IMR-90 (cell line): ENCODE results near the gene AQP7. TPM values are rescaled to one million over a fixed set of nuclear protein-coding genes. Genes with fewer than 3 reads are reported as not detected.

Experiments
- ATAC-seq: fragments of 200-7000 bp; cut with Tn5 transposase; 2 replicates; pipeline ENCODE4 v1.9.1; 2020; ENCODE audit warnings: low read depth, mild to moderate bottlenecking, moderate library complexity
- BruUV-seq: library from RNA; stranded (reverse); fragments of 400-500 nt; replicated peaks from 2 replicates; lab custom pipeline; 2021; lab: Mats Ljungman, UMichigan
- CTCF ChIA-PET: fragments of 300-600 bp; formaldehyde crosslinking; extraction: SDS; loops from one replicate; lab custom pipeline; 2021; ENCODE audit warnings: antibody characterized with exemption; lab: Yijun Ruan, JAX
- POLR2A ChIA-PET: fragments of 300-600 bp; sonication (Branson Sonifier 250); formaldehyde crosslinking; loops from one replicate; lab custom pipeline; 2022; ENCODE audit warnings: antibody characterized with exemption; ENCODE audit not compliant: unreplicated experiment; lab: Charles Lee
- DNase-seq: peaks from one replicate; pipeline ENCODE4 v3.0.0; 2013
- H2AFZ ChIP-seq: replicated peaks from 2 replicates; pipeline ENCODE3; 2013; ENCODE audit warnings: low read length, mild to moderate bottlenecking; ENCODE audit not compliant: poor library complexity
- H2AK5ac ChIP-seq: 2 replicates; pipeline ENCODE4 v1.6.1; 2013; ENCODE audit warnings: low read depth, low read length, inconsistent platforms
- H2AK9ac ChIP-seq: replicated peaks from 2 replicates; pipeline ENCODE3; 2013; ENCODE audit warnings: mild to moderate bottlenecking, low read depth, low read length, moderate library complexity; ENCODE audit not compliant: poor library complexity
- H2BK120ac ChIP-seq: 2 replicates; pipeline ENCODE4 v1.6.1; 2013; ENCODE audit warnings: low read depth, low read length, inconsistent platforms
- H2BK15ac ChIP-seq: 3 replicates; pipeline ENCODE4 v1.6.1; 2013; ENCODE audit warnings: low read depth, low read length, inconsistent platforms
- H2BK20ac ChIP-seq: 2 replicates; pipeline ENCODE4 v1.6.1; 2013; ENCODE audit warnings: low read depth, mild to moderate bottlenecking, inconsistent platforms, low read length, moderate library complexity
- H2BK5ac ChIP-seq: 2 replicates; pipeline ENCODE4 v1.6.1; 2013; ENCODE audit warnings: mild to moderate bottlenecking, low read depth, low read length, inconsistent platforms; ENCODE audit not compliant: poor library complexity, severe bottlenecking
- H3K14ac ChIP-seq: replicated peaks from 2 replicates; pipeline ENCODE4 v1.6.1; 2013; ENCODE audit warnings: low read depth, low read length, inconsistent platforms
- H3K18ac ChIP-seq: 2 replicates; pipeline ENCODE4 v1.6.1; 2013; ENCODE audit warnings: low read depth, low read length, control low read depth
- H3K23ac ChIP-seq: 2 replicates; pipeline ENCODE4 v1.6.1; 2013; ENCODE audit warnings: low read depth, low read length, inconsistent platforms
- H3K27ac ChIP-seq: 2 replicates; pipeline ENCODE4 v1.5.1; 2013; ENCODE audit warnings: mild to moderate bottlenecking, control low read depth, low read length; ENCODE audit not compliant: insufficient read depth
- H3K27me3 ChIP-seq: 2 replicates; pipeline ENCODE4 v1.6.1; 2013; ENCODE audit warnings: low read length; ENCODE audit not compliant: control insufficient read depth, insufficient read depth
- H3K36me3 ChIP-seq: 2 replicates; pipeline ENCODE4 v1.6.1; 2013; ENCODE audit warnings: low read length, mixed read lengths; ENCODE audit not compliant: control insufficient read depth, insufficient read depth
- H3K4ac ChIP-seq: 2 replicates; pipeline ENCODE4 v1.6.1; 2013; ENCODE audit warnings: low read depth, low read length, inconsistent platforms
- H3K4me1 ChIP-seq: 2 replicates; pipeline ENCODE4 v1.6.1; 2013; ENCODE audit warnings: low read length, mixed read lengths; ENCODE audit not compliant: control insufficient read depth, insufficient read depth
- H3K4me2 ChIP-seq: 2 replicates; pipeline ENCODE4 v1.6.1; 2013; ENCODE audit warnings: low read depth, mild to moderate bottlenecking, control low read depth, low read length, moderate library complexity
- H3K4me3 ChIP-seq: 2 replicates; pipeline ENCODE4 v1.5.1; 2013; ENCODE audit warnings: low read depth, mild to moderate bottlenecking, control low read depth, low read length, moderate library complexity; ENCODE audit not compliant: insufficient read depth
- H3K56ac ChIP-seq: 2 replicates; pipeline ENCODE4 v1.6.1; 2013; ENCODE audit warnings: low read length, inconsistent platforms; ENCODE audit not compliant: insufficient read depth; ENCODE audit errors: extremely low read depth
- H3K79me1 ChIP-seq, 2 experiments: 2 replicates each; pipeline ENCODE4 v1.6.1; 2013; ENCODE audit warnings: low read length in 2 of 2, inconsistent platforms in 1 of 2, low read depth in 1 of 2
- H3K9ac ChIP-seq: 2 replicates; pipeline ENCODE4 v1.6.1; 2013; ENCODE audit warnings: low read depth, low read length, control low read depth
- H3K9me1 ChIP-seq: 2 replicates; pipeline ENCODE4 v1.6.1; 2013; ENCODE audit warnings: low read length, inconsistent platforms; ENCODE audit not compliant: insufficient read depth
- H3K9me3 ChIP-seq: 2 replicates; pipeline ENCODE4 v1.6.1; 2013; ENCODE audit warnings: low read length; ENCODE audit not compliant: control insufficient read depth, insufficient read depth
- H4K20me1 ChIP-seq: 2 replicates; pipeline ENCODE4 v1.6.1; 2013; ENCODE audit warnings: low read length, inconsistent platforms; ENCODE audit not compliant: insufficient read depth
- H4K5ac ChIP-seq: 2 replicates; pipeline ENCODE4 v1.6.1; 2013; ENCODE audit warnings: mild to moderate bottlenecking, low read depth, low read length, control low read depth
- H4K8ac ChIP-seq, 2 experiments: 2 replicates each; pipeline ENCODE4 v1.6.1; 2013; ENCODE audit warnings: low read depth in 2 of 2, low read length in 2 of 2, control low read depth in 1 of 2, inconsistent platforms in 1 of 2
- H4K91ac ChIP-seq: 2 replicates; pipeline ENCODE4 v1.6.1; 2013; ENCODE audit warnings: low read depth, low read length, inconsistent platforms; ENCODE audit not compliant: insufficient read depth
- BHLHE40 ChIP-seq: fragments of 150-350 bp; IDR thresholded peaks from 2 replicates; pipeline ENCODE4 v1.6.1; 2016; ENCODE audit warnings: mild to moderate bottlenecking, low read depth, low read length
- CEBPB ChIP-seq: IDR thresholded peaks from 2 replicates; pipeline ENCODE4 v1.6.1; 2012; ENCODE audit warnings: low read depth, low read length, improper control_type of control experiment
- CTCF ChIP-seq: conservative IDR thresholded peaks from 2 replicates; pipeline ENCODE4 v1.5.1; 2012; ENCODE audit warnings: mild to moderate bottlenecking, low read depth, low read length, improper control_type of control experiment
- FOS ChIP-seq: fragments of 150-350 bp; IDR thresholded peaks from 2 replicates; pipeline ENCODE4 v1.6.1; 2016; ENCODE audit warnings: low read depth, low read length
- MAFK ChIP-seq: IDR thresholded peaks from 2 replicates; pipeline ENCODE4 v1.6.1; 2012; ENCODE audit warnings: low read depth, low read length, improper control_type of control experiment
- NFE2L2 ChIP-seq: fragments of 150-350 bp; IDR thresholded peaks from 2 replicates; pipeline ENCODE4 v1.6.1; 2016; ENCODE audit warnings: low read depth, mild to moderate bottlenecking, low read length
- POLR2A ChIP-seq: IDR thresholded peaks from 2 replicates; pipeline ENCODE4 v1.6.1; 2012; ENCODE audit warnings: mild to moderate bottlenecking, low read depth, low read length
- RCOR1 ChIP-seq: IDR thresholded peaks from 2 replicates; pipeline ENCODE4 v1.6.1; 2012; ENCODE audit warnings: mild to moderate bottlenecking, low read length, improper control_type of control experiment; ENCODE audit not compliant: insufficient replicate concordance
- WGBS, 2 experiments: methylation state at CpG; one replicate each; pipeline versions ENCODE4 v1.1.5 to v1.1.7; 2013; ENCODE audit warnings: missing lambda C conversion rate in 2 of 2; ENCODE audit not compliant: insufficient read length in 1 of 2; ENCODE audit errors: extremely low coverage in 2 of 2; 5-methylcytosine and 5-hydroxymethylcytosine counted together
- dilution Hi-C: fragments of 300-500 bp; cut with HindIII; formaldehyde crosslinking; loops from one replicate; pipeline ENCODE4 v1.14.3; 2018; ENCODE audit warnings: low sequenced_read_pairs; ENCODE audit not compliant: unreplicated experiment
- in situ Hi-C: fragments of 300-500 bp; cut with MboI; formaldehyde crosslinking; loops from 3 replicates; pipeline ENCODE4 v1.14.3; 2019; ENCODE audit warnings: low sequenced_read_pairs, inconsistent platforms, mixed read lengths
- intact Hi-C: fragments of 100-400 bp; cut with micrococcal nuclease; formaldehyde crosslinking; loops from 2 replicates; pipeline ENCODE4 v1.10.0; 2022
- polyA plus RNA-seq, 3 experiments: library from polyadenylated mRNA; depleted of rRNA; stranded (reverse); fragments of >200 nt; gene quantifications; 2 replicates each; pipeline ENCODE4 v1.2.3, GENCODE V29; 2012; ENCODE audit warnings: low replicate concordance in 1 of 3
- total RNA-seq: library from RNA; depleted of rRNA; stranded (reverse); fragments of >200 nt; gene quantifications from 2 replicates; pipeline ENCODE4 v1.2.3, GENCODE V29; 2012
- TF ChIP-seq, protein P1 (sequence below): fragments of 150-350 bp; IDR thresholded peaks from 2 replicates; pipeline ENCODE4 v1.6.1; 2017; ENCODE audit warnings: mild to moderate bottlenecking, antibody characterized with exemption, low read length, low read depth

AQP7 gene
- total and polyA plus RNA-seq, 2 of the 4 experiments (the other 2 are of a cell fraction) = 0.07 TPM; not detected in 1

GRCh38 chr9:33404788-33405362 lies 2.5 kb upstream of the AQP7 start:
- Histone ChIP-seq H3K79me1 (no peaks in the 10 kb centered on the region), H3K23ac (no peak overlapping the region), H3K9me3 (no peaks in the 10 kb centered on the region), H2AK9ac (peak overlapping the region; percentile 55), H3K36me3 (no peaks in the 10 kb centered on the region), H3K56ac (no peak overlapping the region), H3K9ac (no peak overlapping the region), H4K20me1 (no peaks in the 10 kb centered on the region), H2AK5ac (no peak overlapping the region), H2BK5ac (no peak overlapping the region), H4K8ac (no peak overlapping the region), H4K5ac (no peak overlapping the region), H3K27me3 (peaks cover 3% of the 10 kb centered on the region; the same call in 1 of the 2 replicates), H3K9me1 (no peaks in the 10 kb centered on the region), H2BK20ac (no peak overlapping the region), H2BK15ac (no peak overlapping the region), H2AFZ (no peak overlapping the region), H3K27ac (no peak overlapping the region), H4K91ac (no peak overlapping the region), H3K4ac (no peak overlapping the region), H3K4me3 (no peak overlapping the region), H3K18ac (no peak overlapping the region), H3K4me1 (no peaks in the 10 kb centered on the region), H3K14ac (no peak overlapping the region), H3K4me2 (no peak overlapping the region), H2BK120ac (no peak overlapping the region)
- dilution Hi-C loops = no loop called here
- 67% methylated on average over 1 of the region's 4 CpGs; no CpG with 5 or more reads in 1 of the 2 experiments for WGBS, 2 experiments
- no peak for DNase-seq
- intact Hi-C loops = loop anchor here (5.0 to 10.0 kb wide), 3 partner anchors 47 to 320 kb away; no protein-coding TSS in a partner anchor
- TF ChIP-seq CTCF = no peak
- no peak for TF ChIP-seq MAFK
- no peak for TF ChIP-seq POLR2A
- TF ChIP-seq RCOR1 = no peak
- no peak for TF ChIP-seq FOS
- no peak for TF ChIP-seq NFE2L2
- TF ChIP-seq, protein P1, sequence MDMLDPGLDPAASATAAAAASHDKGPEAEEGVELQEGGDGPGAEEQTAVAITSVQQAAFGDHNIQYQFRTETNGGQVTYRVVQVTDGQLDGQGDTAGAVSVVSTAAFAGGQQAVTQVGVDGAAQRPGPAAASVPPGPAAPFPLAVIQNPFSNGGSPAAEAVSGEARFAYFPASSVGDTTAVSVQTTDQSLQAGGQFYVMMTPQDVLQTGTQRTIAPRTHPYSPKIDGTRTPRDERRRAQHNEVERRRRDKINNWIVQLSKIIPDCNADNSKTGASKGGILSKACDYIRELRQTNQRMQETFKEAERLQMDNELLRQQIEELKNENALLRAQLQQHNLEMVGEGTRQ = no peak
- no peak for TF ChIP-seq BHLHE40
- TF ChIP-seq CEBPB = no peak
- in situ Hi-C loops = loop anchor here (25.0 kb wide), 1 partner anchor 307 kb away; no protein-coding TSS in a partner anchor
- ChIA-PET POLR2A (no interaction called here), CTCF (interaction anchor here (0.7 to 1.0 kb wide), 2 partner anchors 10 to 48 kb away, joined by 3 read pairs; no protein-coding TSS in a partner anchor)
- no TSS peak for BruUV-seq
- peak; percentile 27; the same call in 1 of the 2 replicates for ATAC-seq
